Keratinocyte (primary cell): ENCODE results near the gene CDKAL1. TPM values are rescaled to one million over a fixed set of nuclear protein-coding genes. Genes with fewer than 3 reads are reported as not detected.

Source experiments
- DNase-seq: peaks from one replicate; pipeline ENCODE4 v3.0.0-alpha.2; 2011; ENCODE audit warnings: low read depth, missing footprints, low spot score
- FAIRE-seq: peaks from 2 replicates; lab custom pipeline; 2011; peaks lifted over from hg19 to GRCh38; lab: Jason Lieb, UNC
- H2AFZ ChIP-seq: 2 replicates; pipeline ENCODE4 v1.6.0; 2012; ENCODE audit warnings: low read length, control low read depth, inconsistent platforms; ENCODE audit not compliant: control insufficient read depth
- H3K27ac ChIP-seq: 2 replicates; pipeline ENCODE4 v1.5.1; 2011; ENCODE audit warnings: low read length; ENCODE audit not compliant: control insufficient read depth, insufficient read depth
- H3K27me3 ChIP-seq: 3 replicates; pipeline ENCODE4 v1.6.0; 2011; ENCODE audit warnings: low read length; ENCODE audit not compliant: control insufficient read depth, insufficient read depth; ENCODE audit errors: extremely low read depth
- H3K36me3 ChIP-seq, 2 experiments: 2 replicates in 1 of 2; 3 replicates in 1 of 2; pipeline ENCODE4 v1.5.1; 2011; ENCODE audit warnings: low read length in 2 of 2, mild to moderate bottlenecking in 1 of 2; ENCODE audit not compliant: control insufficient read depth in 2 of 2, insufficient read depth in 2 of 2; ENCODE audit errors: extremely low read depth in 1 of 2
- H3K4me1 ChIP-seq: 3 replicates; pipeline ENCODE4 v1.5.1; 2011; ENCODE audit warnings: low read length; ENCODE audit not compliant: control insufficient read depth, insufficient read depth; ENCODE audit errors: extremely low read depth
- H3K4me2 ChIP-seq: 3 replicates; pipeline ENCODE4 v1.6.0; 2011; ENCODE audit warnings: low read depth, low read length; ENCODE audit not compliant: control insufficient read depth, insufficient read depth; ENCODE audit errors: extremely low read depth
- H3K4me3 ChIP-seq, 3 experiments: fragments of 200-600 bp in 1 of 3; sonication (generic) in 1 of 3; 2 replicates in 2 of 3; 3 replicates in 1 of 3; pipeline ENCODE4 v1.5.1; 2011 to 2016; ENCODE audit warnings: low read length in 3 of 3, mild to moderate bottlenecking in 3 of 3, control low read depth in 2 of 3, inconsistent platforms in 1 of 3, low read depth in 1 of 3, mixed read lengths in 1 of 3, mixed run types in 1 of 3, moderate library complexity in 1 of 3; ENCODE audit not compliant: control insufficient read depth in 2 of 3, insufficient read depth in 2 of 3; ENCODE audit errors: extremely low read depth in 1 of 3
- H3K79me2 ChIP-seq: 2 replicates; pipeline ENCODE4 v1.6.0; 2012; ENCODE audit warnings: low read length; ENCODE audit not compliant: control insufficient read depth, insufficient read depth
- H3K9ac ChIP-seq: 3 replicates; pipeline ENCODE4 v1.6.0; 2011; ENCODE audit warnings: low read length; ENCODE audit not compliant: control insufficient read depth, insufficient read depth; ENCODE audit errors: extremely low read depth
- H3K9me1 ChIP-seq: 3 replicates; pipeline ENCODE4 v1.6.0; 2011; ENCODE audit warnings: low read length; ENCODE audit not compliant: control insufficient read depth, insufficient read depth; ENCODE audit errors: extremely low read depth
- H3K9me3 ChIP-seq: 2 replicates; pipeline ENCODE4 v1.5.1; 2012; ENCODE audit warnings: low read depth, low read length; ENCODE audit not compliant: control insufficient read depth
- H4K20me1 ChIP-seq: 3 replicates; pipeline ENCODE4 v1.6.0; 2011; ENCODE audit warnings: low read length; ENCODE audit not compliant: control insufficient read depth, insufficient read depth; ENCODE audit errors: extremely low read depth
- EZH2 ChIP-seq: IDR thresholded peaks from one replicate; pipeline ENCODE4 v1.6.1; 2012; ENCODE audit warnings: inconsistent platforms, mild to moderate bottlenecking, low read length, moderate library complexity
- dilution Hi-C: fragments of 300-500 bp; cut with MboI; formaldehyde crosslinking; loops from one replicate; pipeline ENCODE4 v1.7.0; 2020; ENCODE audit warnings: low sequenced_read_pairs; ENCODE audit not compliant: extremely low pct_ligation_motif_present
- polyA plus RNA-seq, 5 experiments: library from polyadenylated mRNA; depleted of rRNA in 3 of 5; stranded (reverse) in 3 of 5; stranded (forward) in 1 of 5; unstranded in 1 of 5; fragments of >200 nt; gene quantifications; 1 replicate in 1 of 5; 2 replicates in 3 of 5; 3 replicates in 1 of 5; pipeline versions ENCODE4 v1.2.1 to v1.2.3, GENCODE V29; 2011 to 2012; ENCODE audit warnings: missing spikeins in 2 of 5, low read depth in 1 of 5, low replicate concordance in 1 of 5
- TF ChIP-seq, protein P1 (sequence below), 3 experiments: IDR thresholded peaks in 1 of 3; conservative IDR thresholded peaks in 1 of 3; optimal IDR thresholded peaks in 1 of 3; 2 replicates in 2 of 3; 3 replicates in 1 of 3; pipeline versions ENCODE3 to v1.5.1; 2011; ENCODE audit warnings: low read length in 3 of 3, mild to moderate bottlenecking in 3 of 3, moderate library complexity in 2 of 3, control low read depth in 1 of 3, inconsistent platforms in 1 of 3; ENCODE audit not compliant: insufficient read depth in 2 of 3; ENCODE audit errors: extremely low read depth in 1 of 3

CDKAL1 gene
- polyA plus RNA-seq, 1 donor (not counting 4 experiments of a cell fraction or from before 2014, with no cell fraction given): 5.6 TPM

- dilution Hi-C loops: no loop called here
- FAIRE-seq: no peak
Observed at GRCh38 chr6:21166754-21167153, 632.5 kb downstream of the CDKAL1 start.

GRCh38 chr6:21167790-21168189 lies 633.5 kb downstream of the CDKAL1 start:
- Histone ChIP-seq H3K9ac (no peak overlapping the region), H3K4me1 (no peaks in the 10 kb centered on the region), H3K27me3 (no peaks in the 10 kb centered on the region), H3K4me2 (no peak overlapping the region), H3K4me3 (no peak overlapping the region), H2AFZ (no peak overlapping the region), H4K20me1 (no peaks in the 10 kb centered on the region), H3K79me2 (no peaks in the 10 kb centered on the region), H3K9me1 (no peaks in the 10 kb centered on the region), H3K36me3 (no peaks in the 10 kb centered on the region), H3K27ac (no peak overlapping the region), H3K9me3 (no peaks in the 10 kb centered on the region)
- FAIRE-seq (no peak), DNase-seq (no peak)
- dilution Hi-C loops: no loop called here
- TF ChIP-seq, protein P1, sequence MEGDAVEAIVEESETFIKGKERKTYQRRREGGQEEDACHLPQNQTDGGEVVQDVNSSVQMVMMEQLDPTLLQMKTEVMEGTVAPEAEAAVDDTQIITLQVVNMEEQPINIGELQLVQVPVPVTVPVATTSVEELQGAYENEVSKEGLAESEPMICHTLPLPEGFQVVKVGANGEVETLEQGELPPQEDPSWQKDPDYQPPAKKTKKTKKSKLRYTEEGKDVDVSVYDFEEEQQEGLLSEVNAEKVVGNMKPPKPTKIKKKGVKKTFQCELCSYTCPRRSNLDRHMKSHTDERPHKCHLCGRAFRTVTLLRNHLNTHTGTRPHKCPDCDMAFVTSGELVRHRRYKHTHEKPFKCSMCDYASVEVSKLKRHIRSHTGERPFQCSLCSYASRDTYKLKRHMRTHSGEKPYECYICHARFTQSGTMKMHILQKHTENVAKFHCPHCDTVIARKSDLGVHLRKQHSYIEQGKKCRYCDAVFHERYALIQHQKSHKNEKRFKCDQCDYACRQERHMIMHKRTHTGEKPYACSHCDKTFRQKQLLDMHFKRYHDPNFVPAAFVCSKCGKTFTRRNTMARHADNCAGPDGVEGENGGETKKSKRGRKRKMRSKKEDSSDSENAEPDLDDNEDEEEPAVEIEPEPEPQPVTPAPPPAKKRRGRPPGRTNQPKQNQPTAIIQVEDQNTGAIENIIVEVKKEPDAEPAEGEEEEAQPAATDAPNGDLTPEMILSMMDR (optimal IDR thresholded peaks at IDR 0.05 in 1 of 3, IDR thresholded peaks at IDR 0.05 in 1 of 3, conservative IDR thresholded peaks at IDR 0.05 in 1 of 3; ENCODE audit: extremely low read depth in 1 of 3, insufficient read depth in 2 of 3, low read length in 3 of 3): no peak
- no peak for TF ChIP-seq EZH2

More at GRCh38 chr6:21166754-21167153, 632.5 kb downstream of the CDKAL1 start:
- Histone ChIP-seq H2AFZ (no peak overlapping the region), H3K9ac (no peak overlapping the region), H4K20me1 (no peaks in the 10 kb centered on the region), H3K9me1 (no peaks in the 10 kb centered on the region), H3K79me2 (no peaks in the 10 kb centered on the region), H3K4me1 (no peaks in the 10 kb centered on the region), H3K27me3 (no peaks in the 10 kb centered on the region), H3K4me3 (no peak overlapping the region), H3K36me3 (no peaks in the 10 kb centered on the region), H3K27ac (no peak overlapping the region), H3K9me3 (no peaks in the 10 kb centered on the region), H3K4me2 (no peak overlapping the region)
- DNase-seq: no peak
- no peak for TF ChIP-seq EZH2
- TF ChIP-seq, protein P1 (optimal IDR thresholded peaks at IDR 0.05 in 1 of 3, IDR thresholded peaks at IDR 0.05 in 1 of 3, conservative IDR thresholded peaks at IDR 0.05 in 1 of 3; ENCODE audit: extremely low read depth in 1 of 3, insufficient read depth in 2 of 3, low read length in 3 of 3): no peak
